ENCODE measurements around the gene CAMTA1.

The CAMTA1 gene

GRCh38 chr1:6937048-6937447 is 151.8 kb downstream of the CAMTA1 start (continued):
- TF ChIP-seq ZNF624 (tag by site-specific recombination; IDR thresholded peaks at IDR 0.05) (no peak), ZNF544 (tag by site-specific recombination; IDR thresholded peaks at IDR 0.05) (0 out of 2 replicates have a peak, but pooled peaks have one; percentile 12), HIC1 (tag by site-specific recombination; IDR thresholded peaks at IDR 0.05) (no peak), ZNF112 (tag by site-specific recombination; IDR thresholded peaks at IDR 0.05) (no peak), ZBTB21 (tag by site-specific recombination; IDR thresholded peaks at IDR 0.05) (no peak), ZNF623 (tag by site-specific recombination; IDR thresholded peaks at IDR 0.05) (no peak), ZNF571 (tag by site-specific recombination; IDR thresholded peaks at IDR 0.05) (no peak), ZNF473 (tag by site-specific recombination; IDR thresholded peaks at IDR 0.05) (no peak)
- TF ChIP-seq, protein P1, sequence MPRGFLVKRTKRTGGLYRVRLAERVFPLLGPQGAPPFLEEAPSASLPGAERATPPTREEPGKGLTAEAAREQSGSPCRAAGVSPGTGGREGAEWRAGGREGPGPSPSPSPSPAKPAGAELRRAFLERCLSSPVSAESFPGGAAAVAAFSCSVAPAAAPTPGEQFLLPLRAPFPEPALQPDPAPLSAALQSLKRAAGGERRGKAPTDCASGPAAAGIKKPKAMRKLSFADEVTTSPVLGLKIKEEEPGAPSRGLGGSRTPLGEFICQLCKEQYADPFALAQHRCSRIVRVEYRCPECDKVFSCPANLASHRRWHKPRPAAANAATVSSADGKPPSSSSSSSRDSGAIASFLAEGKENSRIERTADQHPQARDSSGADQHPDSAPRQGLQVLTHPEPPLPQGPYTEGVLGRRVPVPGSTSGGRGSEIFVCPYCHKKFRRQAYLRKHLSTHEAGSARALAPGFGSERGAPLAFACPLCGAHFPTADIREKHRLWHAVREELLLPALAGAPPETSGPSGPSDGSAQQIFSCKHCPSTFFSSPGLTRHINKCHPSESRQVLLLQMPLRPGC (tag by site-specific recombination; IDR thresholded peaks at IDR 0.05): no peak
- TF ChIP-seq, protein P2, sequence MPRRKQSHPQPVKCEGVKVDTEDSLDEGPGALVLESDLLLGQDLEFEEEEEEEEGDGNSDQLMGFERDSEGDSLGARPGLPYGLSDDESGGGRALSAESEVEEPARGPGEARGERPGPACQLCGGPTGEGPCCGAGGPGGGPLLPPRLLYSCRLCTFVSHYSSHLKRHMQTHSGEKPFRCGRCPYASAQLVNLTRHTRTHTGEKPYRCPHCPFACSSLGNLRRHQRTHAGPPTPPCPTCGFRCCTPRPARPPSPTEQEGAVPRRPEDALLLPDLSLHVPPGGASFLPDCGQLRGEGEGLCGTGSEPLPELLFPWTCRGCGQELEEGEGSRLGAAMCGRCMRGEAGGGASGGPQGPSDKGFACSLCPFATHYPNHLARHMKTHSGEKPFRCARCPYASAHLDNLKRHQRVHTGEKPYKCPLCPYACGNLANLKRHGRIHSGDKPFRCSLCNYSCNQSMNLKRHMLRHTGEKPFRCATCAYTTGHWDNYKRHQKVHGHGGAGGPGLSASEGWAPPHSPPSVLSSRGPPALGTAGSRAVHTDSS (tag by site-specific recombination; IDR thresholded peaks at IDR 0.05): peak; percentile 95

- Histone ChIP-seq H3K4me1 (ENCODE audit: control insufficient read depth, insufficient read depth, low read length) (no peaks in the 10 kb centered on the region), H3K9me3 (ENCODE audit: control insufficient read depth, insufficient read depth, low read depth, low read length) (no peaks in the 10 kb centered on the region), H3K36me3 (ENCODE audit: control insufficient read depth in 2 of 2, insufficient read depth in 1 of 2, low read length in 2 of 2) (no peaks in the 10 kb centered on the region), H3K4me3 (ENCODE audit: low read depth, low read length) (no peak overlapping the region), H3K27ac (ENCODE audit: extremely low read depth, low read depth, low read length) (no peak overlapping the region)
- CTCF ChIA-PET: interaction anchor here (0.6 kb wide), 1 partner anchor 102 kb away, joined by 3 read pairs; no protein-coding TSS in a partner anchor
- no peak for TF ChIP-seq ZNF140 (tag by site-specific recombination; IDR thresholded peaks at IDR 0.05)
- TF ChIP-seq PRDM1 (tag by site-specific recombination; IDR thresholded peaks at IDR 0.05): no peak
- TF ChIP-seq, protein P3, sequence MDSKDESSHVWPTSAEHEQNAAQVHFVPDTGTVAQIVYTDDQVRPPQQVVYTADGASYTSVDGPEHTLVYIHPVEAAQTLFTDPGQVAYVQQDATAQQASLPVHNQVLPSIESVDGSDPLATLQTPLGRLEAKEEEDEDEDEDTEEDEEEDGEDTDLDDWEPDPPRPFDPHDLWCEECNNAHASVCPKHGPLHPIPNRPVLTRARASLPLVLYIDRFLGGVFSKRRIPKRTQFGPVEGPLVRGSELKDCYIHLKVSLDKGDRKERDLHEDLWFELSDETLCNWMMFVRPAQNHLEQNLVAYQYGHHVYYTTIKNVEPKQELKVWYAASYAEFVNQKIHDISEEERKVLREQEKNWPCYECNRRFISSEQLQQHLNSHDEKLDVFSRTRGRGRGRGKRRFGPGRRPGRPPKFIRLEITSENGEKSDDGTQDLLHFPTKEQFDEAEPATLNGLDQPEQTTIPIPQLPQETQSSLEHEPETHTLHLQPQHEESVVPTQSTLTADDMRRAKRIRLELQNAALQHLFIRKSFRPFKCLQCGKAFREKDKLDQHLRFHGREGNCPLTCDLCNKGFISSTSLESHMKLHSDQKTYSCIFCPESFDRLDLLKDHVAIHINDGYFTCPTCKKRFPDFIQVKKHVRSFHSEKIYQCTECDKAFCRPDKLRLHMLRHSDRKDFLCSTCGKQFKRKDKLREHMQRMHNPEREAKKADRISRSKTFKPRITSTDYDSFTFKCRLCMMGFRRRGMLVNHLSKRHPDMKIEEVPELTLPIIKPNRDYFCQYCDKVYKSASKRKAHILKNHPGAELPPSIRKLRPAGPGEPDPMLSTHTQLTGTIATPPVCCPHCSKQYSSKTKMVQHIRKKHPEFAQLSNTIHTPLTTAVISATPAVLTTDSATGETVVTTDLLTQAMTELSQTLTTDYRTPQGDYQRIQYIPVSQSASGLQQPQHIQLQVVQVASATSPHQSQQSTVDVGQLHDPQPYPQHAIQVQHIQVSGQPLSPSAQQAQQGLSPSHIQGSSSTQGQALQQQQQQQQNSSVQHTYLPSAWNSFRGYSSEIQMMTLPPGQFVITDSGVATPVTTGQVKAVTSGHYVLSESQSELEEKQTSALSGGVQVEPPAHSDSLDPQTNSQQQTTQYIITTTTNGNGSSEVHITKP (tag by site-specific recombination; IDR thresholded peaks at IDR 0.05): no peak
- no peak for TF ChIP-seq ZNF157 (tag by site-specific recombination; IDR thresholded peaks at IDR 0.05)
- TF ChIP-seq ZNF239 (tag by site-specific recombination; IDR thresholded peaks at IDR 0.05): no peak
- TF ChIP-seq ZNF248 (tag by site-specific recombination; IDR thresholded peaks at IDR 0.05): no peak
- no peak for TF ChIP-seq ZSCAN30 (tag by site-specific recombination; IDR thresholded peaks at IDR 0.05)
- TF ChIP-seq ZSCAN5A (tag by site-specific recombination; IDR thresholded peaks at IDR 0.05): no peak
- TF ChIP-seq ZNF146 (tag by site-specific recombination; IDR thresholded peaks at IDR 0.05): no peak
- no peak for TF ChIP-seq GLI4 (tag by site-specific recombination; IDR thresholded peaks at IDR 0.05)
- TF ChIP-seq, protein P4, sequence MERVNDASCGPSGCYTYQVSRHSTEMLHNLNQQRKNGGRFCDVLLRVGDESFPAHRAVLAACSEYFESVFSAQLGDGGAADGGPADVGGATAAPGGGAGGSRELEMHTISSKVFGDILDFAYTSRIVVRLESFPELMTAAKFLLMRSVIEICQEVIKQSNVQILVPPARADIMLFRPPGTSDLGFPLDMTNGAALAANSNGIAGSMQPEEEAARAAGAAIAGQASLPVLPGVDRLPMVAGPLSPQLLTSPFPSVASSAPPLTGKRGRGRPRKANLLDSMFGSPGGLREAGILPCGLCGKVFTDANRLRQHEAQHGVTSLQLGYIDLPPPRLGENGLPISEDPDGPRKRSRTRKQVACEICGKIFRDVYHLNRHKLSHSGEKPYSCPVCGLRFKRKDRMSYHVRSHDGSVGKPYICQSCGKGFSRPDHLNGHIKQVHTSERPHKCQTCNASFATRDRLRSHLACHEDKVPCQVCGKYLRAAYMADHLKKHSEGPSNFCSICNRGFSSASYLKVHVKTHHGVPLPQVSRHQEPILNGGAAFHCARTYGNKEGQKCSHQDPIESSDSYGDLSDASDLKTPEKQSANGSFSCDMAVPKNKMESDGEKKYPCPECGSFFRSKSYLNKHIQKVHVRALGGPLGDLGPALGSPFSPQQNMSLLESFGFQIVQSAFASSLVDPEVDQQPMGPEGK (tag by site-specific recombination; IDR thresholded peaks at IDR 0.05): no peak
- TF ChIP-seq ZNF501 (tag by site-specific recombination; IDR thresholded peaks at IDR 0.05): no peak
- TF ChIP-seq ZNF580 (tag by site-specific recombination; IDR thresholded peaks at IDR 0.05): no peak
- POLR2A ChIA-PET: no interaction called here
Measured at GRCh38 chr1:6939363-6939762, 154.1 kb downstream of the CAMTA1 start.

Measured in HEK293 (cell line).